CD4-positive, alpha-beta T cell (primary cell): ENCODE measurements around the gene VPS41. TPM values are rescaled to one million over a fixed set of nuclear protein-coding genes. Genes with fewer than 3 reads are reported as not detected.

Experiments
- ATAC-seq: fragments of 200-7000 bp; cut with Tn5 transposase; one replicate; pipeline ENCODE4 v1.10.0; 2022; ENCODE audit warnings: mild to moderate bottlenecking; ENCODE audit not compliant: poor library complexity
- CTCF ChIA-PET: fragments of 350-600 bp; sonication (Branson Sonifier 250); formaldehyde crosslinking; loops from one replicate; lab custom pipeline; 2021; ENCODE audit warnings: antibody characterized with exemption, inconsistent platforms; lab: Charles Lee
- POLR2A ChIA-PET: fragments of 350-600 bp; sonication (Branson Sonifier 250); formaldehyde crosslinking; loops from one replicate; lab custom pipeline; 2021; ENCODE audit warnings: antibody characterized with exemption, inconsistent platforms; lab: Charles Lee
- DNase-seq, 14 experiments: peaks; one replicate each; pipeline ENCODE4 v3.0.0-alpha.2; 2013 to 2020; ENCODE audit warnings: mixed read lengths in 2 of 14
- H3K27ac ChIP-seq, 2 donors: one replicate each; pipeline versions ENCODE4 v1.5.1 to v1.7.0; 2013; ENCODE audit warnings: low read length in 2 of 2, low read depth in 1 of 2, mild to moderate bottlenecking in 1 of 2
- H3K27me3 ChIP-seq, 2 experiments: 1 replicate in 1 of 2; 2 replicates in 1 of 2; pipeline versions ENCODE4 v1.6.1 to v1.7.0; 2013; ENCODE audit warnings: low read length in 2 of 2, control low read depth in 1 of 2, mild to moderate bottlenecking in 1 of 2, moderate library complexity in 1 of 2; ENCODE audit not compliant: insufficient read depth in 2 of 2, control insufficient read depth in 1 of 2
- H3K36me3 ChIP-seq: one replicate; pipeline ENCODE4 v1.6.1; 2013; ENCODE audit warnings: low read length, control low read depth; ENCODE audit not compliant: insufficient read depth
- H3K4me1 ChIP-seq: one replicate; pipeline ENCODE4 v1.6.1; 2013; ENCODE audit warnings: low read length, control low read depth; ENCODE audit not compliant: insufficient read depth
- H3K4me3 ChIP-seq: one replicate; pipeline ENCODE4 v1.5.1; 2013; ENCODE audit warnings: mild to moderate bottlenecking, low read length, moderate library complexity
- H3K9me3 ChIP-seq, 2 experiments: 1 replicate in 1 of 2; 2 replicates in 1 of 2; pipeline versions ENCODE4 v1.6.1 to v1.7.0; 2013; ENCODE audit warnings: low read length in 2 of 2, mild to moderate bottlenecking in 2 of 2, control low read depth in 1 of 2, moderate library complexity in 1 of 2; ENCODE audit not compliant: control insufficient read depth in 1 of 2, insufficient read depth in 1 of 2
- H3K27ac Mint-ChIP-seq: one replicate; pipeline ENCODE4 v1.8.0; 2020; ENCODE audit warnings: mixed read lengths
- H3K27me3 Mint-ChIP-seq: one replicate; pipeline ENCODE4 v1.8.0; 2021; ENCODE audit warnings: mixed read lengths
- H3K36me3 Mint-ChIP-seq: one replicate; pipeline ENCODE4 v1.8.0; 2021; ENCODE audit warnings: low read depth, mixed read lengths
- H3K4me1 Mint-ChIP-seq: one replicate; pipeline ENCODE4 v1.8.0; 2021; ENCODE audit warnings: low read depth, mixed read lengths
- H3K4me3 Mint-ChIP-seq: one replicate; pipeline ENCODE4 v1.8.0; 2020; ENCODE audit warnings: mild to moderate bottlenecking, mixed read lengths
- H3K9me3 Mint-ChIP-seq: one replicate; pipeline ENCODE4 v1.8.0; 2020; ENCODE audit warnings: mixed read lengths
- CTCF ChIP-seq: fragments of 200-600 bp; IDR thresholded peaks from one replicate; pipeline ENCODE4 v1.8.0; 2022; ENCODE audit warnings: antibody characterized with exemption, mild to moderate bottlenecking
- intact Hi-C, 2 experiments: fragments of 100-400 bp; cut with DNase I in 1 of 2; cut with micrococcal nuclease in 1 of 2; formaldehyde crosslinking; loops; one replicate each; pipeline versions ENCODE4 v1.15.1 to v1.9.0; 2023 to 2025; cut with DNase I, micrococcal nuclease
- total RNA-seq, 174 experiments: library from RNA in 2 of 174; stranded (reverse) in 2 of 174; gene quantifications; one replicate each; pipeline ENCODE4 v1.2.3 and lab custom pipeline; 2021 to 2026

The VPS41 gene
- total RNA-seq, 2 experiments from 2014 or later: 19.4 to 22.9 TPM

GRCh38 chr7:38773430-38773829, 135.6 kb downstream of the VPS41 start:
- Mint-ChIP-seq H3K27me3 (no peaks in the 10 kb centered on the region), H3K4me3 (no peak overlapping the region), H3K36me3 (peaks cover 84% of the 10 kb centered on the region), H3K9me3 (no peaks in the 10 kb centered on the region), H3K4me1 (no peaks in the 10 kb centered on the region), H3K27ac (no peak overlapping the region)
- ATAC-seq: no peak
- Histone ChIP-seq H3K36me3 (peaks cover 40% of the 10 kb centered on the region), H3K4me1 (no peaks in the 10 kb centered on the region), H3K27ac (no peak overlapping the region), H3K9me3 (no peaks in the 10 kb centered on the region), H3K4me3 (no peak overlapping the region), H3K27me3 (no peaks in the 10 kb centered on the region)
- intact Hi-C loops: no loop called here
- TF ChIP-seq CTCF: no peak
- POLR2A ChIA-PET: no interaction called here
- CTCF ChIA-PET: no interaction called here
- no peak for DNase-seq

GRCh38 chr7:38760226-38760625, 148.8 kb downstream of the VPS41 start:
- Mint-ChIP-seq H3K4me1 (no peaks in the 10 kb centered on the region), H3K27me3 (no peaks in the 10 kb centered on the region), H3K36me3 (peaks cover 72% of the 10 kb centered on the region), H3K4me3 (no peak overlapping the region), H3K9me3 (no peaks in the 10 kb centered on the region), H3K27ac (no peak overlapping the region)
- intact Hi-C loops: no loop called here
- ChIA-PET CTCF (no interaction called here), POLR2A (no interaction called here)
- H3K4me3 ChIP-seq: no peak overlapping the region
- no peak for TF ChIP-seq CTCF
- no peaks in the 10 kb centered on the region for H3K4me1 ChIP-seq
- DNase-seq (no peak), ATAC-seq (no peak)
- no peak overlapping the region for H3K27ac ChIP-seq
- H3K27me3 ChIP-seq: no peaks in the 10 kb centered on the region
- H3K9me3 ChIP-seq: no peaks in the 10 kb centered on the region
- H3K36me3 ChIP-seq: peaks cover 49% of the 10 kb centered on the region

GRCh38 chr7:38759028-38759427, 150.0 kb downstream of the VPS41 start:
- ChIA-PET CTCF (no interaction called here), POLR2A (no interaction called here)
- Histone ChIP-seq H3K4me3 (no peak overlapping the region), H3K36me3 (peaks cover 50% of the 10 kb centered on the region), H3K27ac (no peak overlapping the region), H3K27me3 (no peaks in the 10 kb centered on the region), H3K4me1 (no peaks in the 10 kb centered on the region), H3K9me3 (no peaks in the 10 kb centered on the region)
- Mint-ChIP-seq H3K27ac (no peak overlapping the region), H3K36me3 (peaks cover 75% of the 10 kb centered on the region), H3K27me3 (no peaks in the 10 kb centered on the region), H3K4me1 (no peaks in the 10 kb centered on the region), H3K4me3 (no peak overlapping the region), H3K9me3 (no peaks in the 10 kb centered on the region)
- intact Hi-C loops: loop anchor here in 1 of 2 experiments (10.0 kb wide), 1 partner anchor 364 kb away; no protein-coding TSS in a partner anchor
- DNase-seq (no peak), ATAC-seq (no peak)
- no peak for TF ChIP-seq CTCF
